HCT116 (cell line): ENCODE results near the gene TUSC7. TPM values are rescaled to one million over a fixed set of nuclear protein-coding genes. Genes with fewer than 3 reads are reported as not detected.

Source experiments
- ATAC-seq: fragments of 200-7000 bp; cut with Tn5 transposase; 2 replicates; pipeline ENCODE4 v1.9.1; 2020; ENCODE audit warnings: mild to moderate bottlenecking, moderate library complexity
- BruUV-seq: library from RNA; stranded (reverse); fragments of 400-500 nt; replicated peaks from 2 replicates; lab custom pipeline; 2021; lab: Mats Ljungman, UMichigan
- CTCF ChIA-PET: fragments of 300-600 bp; sonication (Branson Sonifier 250); formaldehyde crosslinking; loops from one replicate; lab custom pipeline; 2021; ENCODE audit warnings: antibody characterized with exemption; lab: Charles Lee
- POLR2A ChIA-PET: fragments of 300-600, 350-600 bp; sonication (Branson Sonifier 250); formaldehyde crosslinking; loops from one replicate; lab custom pipeline; 2021; ENCODE audit warnings: antibody characterized with exemption; lab: Charles Lee
- RAD21 ChIA-PET, 2 experiments: fragments of 300-600 bp; sonication (Branson Sonifier 250); formaldehyde crosslinking; loops; one replicate each; lab custom pipeline; 2023; ENCODE audit warnings: low total read pairs in 2 of 2; ENCODE audit not compliant: uncharacterized antibody in 2 of 2, unreplicated experiment in 2 of 2, low non-redundant PET in 1 of 2; lab: Charles Lee
- DNase-seq: peaks from one replicate; pipeline ENCODE4 v3.0.0-alpha.2; 2010; ENCODE audit warnings: low read depth, low spot score
- H2AFZ ChIP-seq: fragments of 200-600 bp; shearing (Covaris generic), sonication (generic); 2 replicates; pipeline ENCODE4 v1.6.1; 2017; ENCODE audit warnings: low read depth, mixed run types, mixed read lengths, antibody characterized with exemption, low read length; ENCODE audit not compliant: poor library complexity, severe bottlenecking
- H3K27ac ChIP-seq: 2 replicates; pipeline ENCODE4 v1.5.1; 2012; ENCODE audit warnings: low read depth, low read length
- H3K27me3 ChIP-seq: fragments of 200-600 bp; sonication (generic); 2 replicates; pipeline ENCODE4 v1.6.1; 2016; ENCODE audit warnings: mixed run types, low read length, mixed read lengths; ENCODE audit not compliant: insufficient read depth
- H3K36me3 ChIP-seq, 2 experiments: fragments of 200-500 bp in 1 of 2; fragments of 200-600 bp in 1 of 2; sonication (Bioruptor generic) in 1 of 2; sonication (generic) in 1 of 2; 2 replicates each; pipeline versions ENCODE4 v1.5.1 to v1.6.1; 2014 to 2016; ENCODE audit warnings: low read length in 2 of 2, inconsistent platforms in 1 of 2, mixed read lengths in 1 of 2, mixed run types in 1 of 2; ENCODE audit not compliant: insufficient read depth in 2 of 2, control insufficient read depth in 1 of 2
- H3K4me1 ChIP-seq, 2 experiments: fragments of 200-600 bp in 1 of 2; sonication (generic) in 1 of 2; 2 replicates each; pipeline versions ENCODE4 v1.5.1 to v1.6.1; 2012 to 2017; ENCODE audit warnings: low read length in 2 of 2, inconsistent platforms in 1 of 2, mild to moderate bottlenecking in 1 of 2, mixed read lengths in 1 of 2, mixed run types in 1 of 2, moderate library complexity in 1 of 2; ENCODE audit not compliant: insufficient read depth in 2 of 2, control insufficient read depth in 1 of 2
- H3K4me2 ChIP-seq: fragments of 200-600 bp; sonication (generic); 2 replicates; pipeline ENCODE4 v1.6.1; 2017; ENCODE audit warnings: mixed run types, low read length, mixed read lengths
- H3K4me3 ChIP-seq, 2 experiments: fragments of 200-600 bp in 1 of 2; sonication (generic) in 1 of 2; replicated peaks in 1 of 2; 2 replicates each; pipeline ENCODE4 v1.5.1; 2011 to 2016; ENCODE audit warnings: low read length in 2 of 2, control low read depth in 1 of 2, low read depth in 1 of 2, mild to moderate bottlenecking in 1 of 2, mixed read lengths in 1 of 2, mixed run types in 1 of 2
- H3K79me2 ChIP-seq: fragments of 200-600 bp; sonication (generic); 2 replicates; pipeline ENCODE4 v1.6.1; 2017; ENCODE audit warnings: mild to moderate bottlenecking, mixed run types, low read length, moderate library complexity, mixed read lengths; ENCODE audit not compliant: insufficient read depth
- H3K9ac ChIP-seq: fragments of 200-600 bp; sonication (generic); 2 replicates; pipeline ENCODE4 v1.6.1; 2016; ENCODE audit warnings: low read length, mixed read lengths
- H3K9me2 ChIP-seq: fragments of 200-600 bp; sonication (generic), shearing (Covaris generic); 2 replicates; pipeline ENCODE4 v1.6.1; 2017; ENCODE audit warnings: mixed run types, mild to moderate bottlenecking, moderate library complexity; ENCODE audit not compliant: insufficient read depth
- H3K9me3 ChIP-seq, 2 experiments: fragments of 200-500 bp in 1 of 2; fragments of 200-600 bp in 1 of 2; sonication (Bioruptor generic) in 1 of 2; sonication (generic) in 1 of 2; 2 replicates each; pipeline ENCODE4 v1.6.1; 2014 to 2017; ENCODE audit warnings: low read length in 2 of 2, mixed read lengths in 2 of 2, inconsistent platforms in 1 of 2, low read depth in 1 of 2, mild to moderate bottlenecking in 1 of 2, mixed run types in 1 of 2, moderate library complexity in 1 of 2; ENCODE audit not compliant: control insufficient read depth in 1 of 2, insufficient read depth in 1 of 2
- H4K20me1 ChIP-seq: fragments of 200-600 bp; sonication (generic), shearing (Covaris generic); 2 replicates; pipeline ENCODE4 v1.6.1; 2017; ENCODE audit warnings: mixed run types, mild to moderate bottlenecking, moderate library complexity; ENCODE audit not compliant: insufficient read depth
- ATF3 ChIP-seq: IDR thresholded peaks from 2 replicates; pipeline ENCODE4 v1.6.1; 2012
- CTCF ChIP-seq, 3 experiments: fragments of 200-600 bp in 1 of 3; sonication (generic) in 1 of 3; IDR thresholded peaks in 2 of 3; conservative IDR thresholded peaks in 1 of 3; 2 replicates each; pipeline ENCODE4 v1.5.1; 2012 to 2017; ENCODE audit warnings: low read depth in 2 of 3, low read length in 2 of 3, antibody characterized with exemption in 1 of 3, borderline replicate concordance in 1 of 3, control low read depth in 1 of 3, mild to moderate bottlenecking in 1 of 3, mixed read lengths in 1 of 3, mixed run types in 1 of 3, moderate library complexity in 1 of 3; ENCODE audit not compliant: insufficient read depth in 1 of 3
- ELF1 ChIP-seq: IDR thresholded peaks from 2 replicates; pipeline ENCODE4 v1.6.1; 2012; ENCODE audit warnings: low read depth, borderline replicate concordance
- EZH2 ChIP-seq: fragments of 200-600 bp; sonication (generic); IDR thresholded peaks from 2 replicates; pipeline ENCODE4 v1.6.1; 2017; ENCODE audit warnings: antibody characterized with exemption, mixed run types
- EZH2phosphoT487 ChIP-seq: fragments of 200-600 bp; IDR thresholded peaks from 2 replicates; pipeline ENCODE4 v1.6.1; 2018; ENCODE audit warnings: antibody characterized with exemption, borderline replicate concordance
- FOSL1 ChIP-seq: IDR thresholded peaks from 2 replicates; pipeline ENCODE4 v1.6.1; 2012; ENCODE audit warnings: low read depth
- JUND ChIP-seq: IDR thresholded peaks from 2 replicates; pipeline ENCODE4 v1.6.1; 2012
- POLR2A ChIP-seq: IDR thresholded peaks from 2 replicates; pipeline ENCODE4 v1.7.0; 2011; ENCODE audit warnings: borderline replicate concordance; ENCODE audit not compliant: insufficient read depth, insufficient read length; ENCODE audit errors: extremely low read depth
- REST ChIP-seq: IDR thresholded peaks from 2 replicates; pipeline ENCODE4 v1.6.1; 2012; ENCODE audit warnings: low read depth
- SP1 ChIP-seq: IDR thresholded peaks from 2 replicates; pipeline ENCODE4 v1.6.1; 2012; ENCODE audit warnings: low read depth
- SRF ChIP-seq: IDR thresholded peaks from 2 replicates; pipeline ENCODE4 v1.6.1; 2012; ENCODE audit warnings: low read depth
- TCF7L2 ChIP-seq: IDR thresholded peaks from 2 replicates; pipeline ENCODE4 v1.7.0; 2011; ENCODE audit warnings: borderline replicate concordance, inconsistent platforms; ENCODE audit not compliant: insufficient read depth, insufficient read length; ENCODE audit errors: extremely low read depth
- YY1 ChIP-seq: IDR thresholded peaks from 2 replicates; pipeline ENCODE4 v1.6.1; 2011; ENCODE audit warnings: low read length, low read depth, moderate library complexity, mild to moderate bottlenecking; ENCODE audit not compliant: insufficient replicate concordance; ENCODE audit errors: extremely low read depth
- intact Hi-C: fragments of 100-400 bp; cut with micrococcal nuclease; formaldehyde crosslinking; loops from 2 replicates; pipeline ENCODE4 v1.10.0; 2022
- total RNA-seq: library from RNA; stranded (reverse); gene quantifications from one replicate; pipeline ENCODE4 v1.2.1, GENCODE V29; 2021; ENCODE audit not compliant: unreplicated experiment

Gene TUSC7
- total RNA-seq, 1 experiment from 2014 or later, result not detected

GRCh38 chr3:116716490-116716889 lies 6.9 kb downstream of the TUSC7 start:
- ChIA-PET RAD21 (no interaction called here), CTCF (no interaction called here), POLR2A (no interaction called here)
- TF ChIP-seq SP1 (no peak), ATF3 (no peak), TCF7L2 (no peak), JUND (no peak), FOSL1 (no peak), POLR2A (no peak), SRF (no peak), YY1 (no peak), CTCF (IDR thresholded peaks at IDR 0.05 in 2 of 3, conservative IDR thresholded peaks at IDR 0.05 in 1 of 3; ENCODE audit: borderline replicate concordance in 1 of 3, insufficient read depth in 1 of 3, low read depth in 2 of 3, low read length in 2 of 3) (no peak), REST (no peak), EZH2 (no peak), EZH2phosphoT487 (no peak), ELF1 (no peak)
- no peak for DNase-seq
- H3K4me2 ChIP-seq, result no peak overlapping the region
- H3K4me1 ChIP-seq, result no peaks in the 10 kb centered on the region
- intact Hi-C loops, result no loop called here
- no peak overlapping the region for H3K27ac ChIP-seq
- no peaks in the 10 kb centered on the region for H3K27me3 ChIP-seq
- BruUV-seq, result no TSS peak
- H3K79me2 ChIP-seq, result no peaks in the 10 kb centered on the region
- H3K9me3 ChIP-seq, result no peaks in the 10 kb centered on the region
- H3K9me2 ChIP-seq, result no peaks in the 10 kb centered on the region
- ATAC-seq, result no peak
- no peak overlapping the region for H3K9ac ChIP-seq
- no peak overlapping the region for H3K4me3 ChIP-seq
- no peaks in the 10 kb centered on the region for H3K36me3 ChIP-seq
- H2AFZ ChIP-seq, result no peak overlapping the region
- no peaks in the 10 kb centered on the region for H4K20me1 ChIP-seq
